ENCODE data around the gene THRA. TPM values are rescaled to one million over a fixed set of nuclear protein-coding genes. Genes with fewer than 3 reads are reported as not detected.
A peak's percentile ranks its signal among the peaks of the same experiment; 100 is the strongest.

THRA gene
- total RNA-seq, 1 donor from 2014 or later: 7.1 TPM

GRCh38 chr17:40069751-40070708 lies 7.3 kb downstream of the THRA start:
- Histone ChIP-seq H3K36me3 (ENCODE audit: control insufficient read depth, insufficient read depth, low read length) (no peaks in the 10 kb centered on the region), H3K4me3 (ENCODE audit: low read depth, low read length) (no peak overlapping the region), H3K27me3 (ENCODE audit: control insufficient read depth, insufficient read depth, low read length) (no peaks in the 10 kb centered on the region)
- DNase-seq (ENCODE audit: low read depth): no peak
- peak; percentile 25 for TF ChIP-seq CTCF (IDR thresholded peaks at IDR 0.05; ENCODE audit: insufficient read depth, low read length, poor library complexity, severe bottlenecking)

GRCh38 chr17:40070709-40071312 lies 8.0 kb downstream of the THRA start:
- DNase-seq (ENCODE audit: low read depth): no peak
- Histone ChIP-seq H3K4me3 (ENCODE audit: low read depth, low read length) (no peak overlapping the region), H3K27me3 (ENCODE audit: control insufficient read depth, insufficient read depth, low read length) (no peaks in the 10 kb centered on the region), H3K36me3 (ENCODE audit: control insufficient read depth, insufficient read depth, low read length) (peaks cover under 1% of the 10 kb centered on the region)
- TF ChIP-seq CTCF (IDR thresholded peaks at IDR 0.05; ENCODE audit: insufficient read depth, low read length, poor library complexity, severe bottlenecking): no peak

- no peak for TF ChIP-seq CTCF (IDR thresholded peaks at IDR 0.05; ENCODE audit: insufficient read depth, low read length, poor library complexity, severe bottlenecking)
- DNase-seq (ENCODE audit: low read depth): no peak
- Histone ChIP-seq H3K4me3 (ENCODE audit: low read depth, low read length) (no peak overlapping the region), H3K36me3 (ENCODE audit: control insufficient read depth, insufficient read depth, low read length) (peaks cover 2% of the 10 kb centered on the region), H3K27me3 (ENCODE audit: control insufficient read depth, insufficient read depth, low read length) (no peaks in the 10 kb centered on the region)
These were observed 8.7 kb downstream of the THRA start for GRCh38 chr17:40071313-40072039.

GRCh38 chr17:40072040-40072734 lies 9.4 kb downstream of the THRA start:
- TF ChIP-seq CTCF (IDR thresholded peaks at IDR 0.05; ENCODE audit: insufficient read depth, low read length, poor library complexity, severe bottlenecking): no peak
- Histone ChIP-seq H3K27me3 (ENCODE audit: control insufficient read depth, insufficient read depth, low read length) (no peaks in the 10 kb centered on the region), H3K4me3 (ENCODE audit: low read depth, low read length) (no peak overlapping the region), H3K36me3 (ENCODE audit: control insufficient read depth, insufficient read depth, low read length) (peaks cover 2% of the 10 kb centered on the region)
- DNase-seq (ENCODE audit: low read depth): no peak

GRCh38 chr17:40072735-40073346 lies 10.1 kb downstream of the THRA start:
- DNase-seq (ENCODE audit: low read depth): no peak
- no peaks in the 10 kb centered on the region for H3K27me3 ChIP-seq (ENCODE audit: control insufficient read depth, insufficient read depth, low read length)
- H3K4me3 ChIP-seq (ENCODE audit: low read depth, low read length): no peak overlapping the region
- peaks cover 2% of the 10 kb centered on the region for H3K36me3 ChIP-seq (ENCODE audit: control insufficient read depth, insufficient read depth, low read length)
- TF ChIP-seq CTCF (IDR thresholded peaks at IDR 0.05; ENCODE audit: insufficient read depth, low read length, poor library complexity, severe bottlenecking): no peak
